Activated CD4-positive, alpha-beta memory T cell treated with anti-CD3 and anti-CD28 coated beads, Interleukin-2, amount 10 ng/mL, durations not matched to agents 7 days and 5 days (primary cell): ENCODE results near the gene SLC66A2. TPM values are rescaled to one million over a fixed set of nuclear protein-coding genes. Genes with fewer than 3 reads are reported as not detected.

ENCODE experiments used
- CTCF ChIA-PET: fragments of 350-600 bp; sonication (Branson Sonifier 250); formaldehyde crosslinking; loops from one replicate; lab custom pipeline; 2021; ENCODE audit warnings: antibody characterized with exemption, inconsistent platforms; lab: Charles Lee
- POLR2A ChIA-PET: fragments of 350-600 bp; sonication (Branson Sonifier 250); formaldehyde crosslinking; loops from one replicate; lab custom pipeline; 2021; ENCODE audit warnings: antibody characterized with exemption; lab: Charles Lee
- DNase-seq: peaks from one replicate; pipeline ENCODE4 v3.0.0-alpha.2; 2020
- H3K27ac Mint-ChIP-seq: one replicate; pipeline ENCODE4 v1.8.0; 2021; ENCODE audit warnings: mild to moderate bottlenecking, mixed read lengths
- H3K27me3 Mint-ChIP-seq: one replicate; pipeline ENCODE4 v1.8.0; 2021; ENCODE audit warnings: mixed read lengths
- H3K36me3 Mint-ChIP-seq: one replicate; pipeline ENCODE4 v1.8.0; 2021; ENCODE audit warnings: low read depth, mixed read lengths
- H3K4me1 Mint-ChIP-seq: one replicate; pipeline ENCODE4 v1.8.0; 2021; ENCODE audit warnings: mixed read lengths
- H3K4me3 Mint-ChIP-seq: one replicate; pipeline ENCODE4 v1.8.0; 2021; ENCODE audit warnings: mild to moderate bottlenecking, mixed read lengths
- H3K9me3 Mint-ChIP-seq: one replicate; pipeline ENCODE4 v1.8.0; 2021; ENCODE audit warnings: mixed read lengths
- total RNA-seq, 2 experiments: library from RNA; stranded (reverse); gene quantifications; one replicate each; pipeline ENCODE4 v1.2.3, GENCODE V29; 2021

The SLC66A2 gene
- total RNA-seq, 2 experiments from 2014 or later, result 28.6 to 32.0 TPM

GRCh38 chr18:79937103-79937860 lies 14.2 kb downstream of the SLC66A2 start:
- POLR2A ChIA-PET, result no interaction called here
- peaks cover 81% of the 10 kb centered on the region for H3K36me3 Mint-ChIP-seq
- H3K4me3 Mint-ChIP-seq, result no peak overlapping the region
- DNase-seq, result no peak
- peaks cover 36% of the 10 kb centered on the region for H3K9me3 Mint-ChIP-seq
- no peaks in the 10 kb centered on the region for H3K4me1 Mint-ChIP-seq
- H3K27me3 Mint-ChIP-seq, result no peaks in the 10 kb centered on the region
- no peak overlapping the region for H3K27ac Mint-ChIP-seq
- CTCF ChIA-PET, result no interaction called here

DNA sequence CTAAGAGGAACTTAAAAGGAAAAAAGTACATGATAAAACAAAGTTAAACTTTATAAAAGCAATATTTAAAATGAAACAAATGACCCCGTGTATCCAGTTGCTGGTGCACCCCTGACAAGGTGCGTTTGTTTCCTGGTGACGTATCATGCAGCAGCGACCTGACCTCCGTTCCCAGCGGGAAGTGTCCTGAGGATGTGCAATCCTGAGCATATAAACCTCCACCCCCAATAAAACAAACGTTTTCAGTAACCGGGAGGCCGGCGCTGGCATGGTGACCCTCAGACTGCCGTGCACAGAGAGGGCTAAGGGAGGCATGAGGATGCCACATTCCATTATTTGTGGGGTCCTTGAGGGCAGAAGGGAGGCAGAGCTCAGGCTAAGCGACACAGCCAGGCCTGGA lies 14.8 kb downstream of the SLC66A2 start:
- Mint-ChIP-seq H3K27ac (no peak overlapping the region), H3K4me1 (no peaks in the 10 kb centered on the region), H3K27me3 (no peaks in the 10 kb centered on the region), H3K9me3 (peaks cover 39% of the 10 kb centered on the region), H3K36me3 (peaks cover 80% of the 10 kb centered on the region), H3K4me3 (no peak overlapping the region)
- ChIA-PET CTCF (no interaction called here), POLR2A (no interaction called here)
- DNase-seq, result no peak

DNA sequence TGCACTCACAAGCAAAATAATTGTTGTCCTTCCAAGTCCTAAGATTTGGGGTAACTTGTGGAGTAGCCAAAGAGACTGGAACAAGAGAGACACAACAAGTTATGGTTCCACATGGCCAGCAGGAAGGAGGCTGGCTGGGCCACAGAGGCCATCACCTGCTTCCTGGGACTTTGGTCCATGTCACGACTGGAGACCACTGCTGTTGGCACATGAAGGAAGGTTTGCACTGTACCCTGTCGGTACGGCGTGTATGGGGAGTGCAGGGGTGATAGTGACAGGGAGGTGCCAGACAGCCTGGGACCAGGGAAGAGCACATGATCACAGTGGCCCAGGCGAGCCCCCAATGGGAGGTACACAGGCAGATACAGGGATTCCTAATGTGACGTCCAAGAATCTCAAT lies 15.5 kb downstream of the SLC66A2 start:
- H3K27me3 Mint-ChIP-seq, result no peaks in the 10 kb centered on the region
- H3K36me3 Mint-ChIP-seq, result peaks cover 87% of the 10 kb centered on the region
- H3K4me1 Mint-ChIP-seq, result no peaks in the 10 kb centered on the region
- DNase-seq, result no peak
- H3K4me3 Mint-ChIP-seq, result no peak overlapping the region
- ChIA-PET CTCF (no interaction called here), POLR2A (no interaction called here)
- H3K9me3 Mint-ChIP-seq, result peaks cover 44% of the 10 kb centered on the region
- H3K27ac Mint-ChIP-seq, result no peak overlapping the region

DNA sequence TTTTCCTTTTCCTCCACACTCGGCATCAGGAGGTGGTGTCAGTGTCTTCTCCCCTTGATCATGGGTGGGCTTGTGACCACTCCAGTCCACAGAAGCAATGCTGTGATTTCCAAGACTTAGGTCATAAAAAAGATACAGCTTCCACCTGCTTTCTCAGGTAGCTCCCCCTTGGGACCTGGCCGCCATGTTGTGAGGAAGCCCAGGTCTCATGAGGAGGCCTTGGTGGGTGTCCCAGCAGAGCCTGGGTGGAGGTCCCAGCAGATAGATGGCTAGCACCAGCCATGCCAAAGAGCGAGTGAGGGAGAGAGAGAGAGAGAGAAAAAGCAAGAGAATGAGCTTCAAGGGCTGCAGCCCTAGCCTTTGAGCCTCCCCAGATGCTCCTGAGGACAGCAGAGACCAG lies 16.0 kb downstream of the SLC66A2 start:
- Mint-ChIP-seq H3K27ac (no peak overlapping the region), H3K4me1 (no peaks in the 10 kb centered on the region), H3K27me3 (no peaks in the 10 kb centered on the region), H3K4me3 (no peak overlapping the region), H3K9me3 (peaks cover 44% of the 10 kb centered on the region), H3K36me3 (peaks cover 85% of the 10 kb centered on the region)
- no peak for DNase-seq
- POLR2A ChIA-PET, result no interaction called here
- CTCF ChIA-PET, result no interaction called here

DNA sequence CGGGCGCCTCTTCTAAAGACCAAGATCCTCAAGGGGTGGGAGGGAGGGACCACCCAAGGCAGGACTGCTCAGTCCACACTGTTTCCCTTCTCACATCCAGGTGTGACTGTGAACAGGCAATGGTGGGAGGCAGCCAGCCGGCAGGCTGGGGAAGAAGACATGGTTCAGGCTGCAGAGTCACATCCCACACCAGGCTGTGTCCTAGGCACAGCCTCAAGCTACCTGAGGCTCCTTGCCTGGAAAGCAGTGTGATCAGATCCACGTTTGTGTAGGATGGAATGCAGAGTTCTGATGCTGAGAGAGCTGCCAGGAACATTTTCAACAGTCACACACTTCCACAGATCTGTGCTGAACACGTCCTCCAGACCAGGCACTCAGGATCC lies 16.4 kb downstream of the SLC66A2 start:
- Mint-ChIP-seq H3K4me1 (no peaks in the 10 kb centered on the region), H3K4me3 (no peak overlapping the region), H3K27ac (no peak overlapping the region), H3K36me3 (peaks cover 85% of the 10 kb centered on the region), H3K27me3 (no peaks in the 10 kb centered on the region), H3K9me3 (peaks cover 48% of the 10 kb centered on the region)
- no peak for DNase-seq
- ChIA-PET CTCF (no interaction called here), POLR2A (no interaction called here)

GRCh38 chr18:79934311-79935097 lies 16.9 kb downstream of the SLC66A2 start:
- Mint-ChIP-seq H3K36me3 (peaks cover 85% of the 10 kb centered on the region), H3K27me3 (no peaks in the 10 kb centered on the region), H3K4me3 (no peak overlapping the region), H3K4me1 (no peaks in the 10 kb centered on the region), H3K9me3 (peaks cover 54% of the 10 kb centered on the region), H3K27ac (no peak overlapping the region)
- no peak for DNase-seq
- ChIA-PET POLR2A (no interaction called here), CTCF (no interaction called here)

DNA sequence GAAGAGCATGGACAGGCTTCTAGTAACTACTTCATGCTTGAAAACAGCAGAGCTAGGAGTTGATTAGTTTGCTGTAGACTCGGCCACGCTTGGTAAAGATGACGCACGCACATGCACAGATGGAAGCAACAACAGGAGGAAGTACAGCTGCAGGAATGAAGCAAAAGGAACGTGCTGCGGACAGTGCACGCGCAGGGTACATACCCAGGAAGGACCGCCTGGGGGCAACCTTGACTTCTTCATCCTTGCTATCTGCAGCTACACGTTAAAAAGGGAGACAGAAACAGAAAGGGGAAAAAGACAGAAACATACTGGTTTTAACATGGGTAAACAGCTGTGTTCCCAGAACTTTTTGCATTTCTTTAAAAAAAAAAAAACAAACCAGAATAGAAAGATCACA lies 17.7 kb downstream of the SLC66A2 start:
- no peaks in the 10 kb centered on the region for H3K4me1 Mint-ChIP-seq
- DNase-seq, result no peak
- H3K36me3 Mint-ChIP-seq, result peaks cover 86% of the 10 kb centered on the region
- CTCF ChIA-PET, result no interaction called here
- POLR2A ChIA-PET, result no interaction called here
- peaks cover 62% of the 10 kb centered on the region for H3K9me3 Mint-ChIP-seq
- no peaks in the 10 kb centered on the region for H3K27me3 Mint-ChIP-seq
- H3K27ac Mint-ChIP-seq, result no peak overlapping the region
- no peak overlapping the region for H3K4me3 Mint-ChIP-seq

- POLR2A ChIA-PET, result no interaction called here
- H3K27me3 Mint-ChIP-seq, result no peaks in the 10 kb centered on the region
- CTCF ChIA-PET, result no interaction called here
- H3K4me3 Mint-ChIP-seq, result no peak overlapping the region
- peaks cover 90% of the 10 kb centered on the region for H3K36me3 Mint-ChIP-seq
- H3K9me3 Mint-ChIP-seq, result peaks cover 67% of the 10 kb centered on the region
- no peak overlapping the region for H3K27ac Mint-ChIP-seq
- no peak for DNase-seq
- H3K4me1 Mint-ChIP-seq, result no peaks in the 10 kb centered on the region
Observed at GRCh38 chr18:79932907-79933306, 18.5 kb downstream of the SLC66A2 start.

- peaks cover 80% of the 10 kb centered on the region for H3K36me3 Mint-ChIP-seq
- peaks cover 64% of the 10 kb centered on the region for H3K9me3 Mint-ChIP-seq
- DNase-seq, result no peak
- ChIA-PET POLR2A (no interaction called here), CTCF (no interaction called here)
- no peaks in the 10 kb centered on the region for H3K4me1 Mint-ChIP-seq
- H3K27ac Mint-ChIP-seq, result no peak overlapping the region
- no peaks in the 10 kb centered on the region for H3K27me3 Mint-ChIP-seq
- no peak overlapping the region for H3K4me3 Mint-ChIP-seq
Observed at GRCh38 chr18:79931475-79931874, 20.0 kb downstream of the SLC66A2 start.

DNA sequence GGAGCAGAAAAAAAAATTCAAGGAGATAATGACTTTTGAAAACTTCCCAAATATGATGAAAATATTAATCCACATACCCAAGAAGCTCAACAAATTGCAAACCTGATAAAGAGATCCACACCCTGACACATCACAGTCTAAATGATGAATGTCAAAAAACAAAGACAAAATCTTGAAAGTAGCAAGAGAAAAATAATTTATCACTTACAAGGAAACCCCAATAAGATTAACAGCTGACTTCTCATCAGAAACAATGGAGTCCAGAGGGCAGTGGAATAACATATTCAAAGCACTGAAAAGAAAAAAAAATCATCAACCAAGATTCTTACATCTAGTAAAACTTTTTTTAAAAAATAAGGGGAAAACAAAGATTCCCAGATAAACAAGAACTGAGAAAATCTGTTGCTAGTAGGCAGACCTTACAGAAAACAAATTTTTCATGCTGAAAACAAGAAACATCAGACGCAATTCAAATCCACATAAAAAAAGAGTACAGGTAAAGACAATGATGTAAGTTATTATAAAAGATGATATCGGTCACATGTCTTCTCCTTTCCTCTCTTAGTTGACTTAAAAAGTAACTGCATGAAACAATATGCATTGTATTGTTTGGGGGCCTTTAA lies 21.3 kb downstream of the SLC66A2 start:
- DNase-seq, result no peak
- CTCF ChIA-PET, result no interaction called here
- Mint-ChIP-seq H3K27ac (no peak overlapping the region), H3K4me3 (no peak overlapping the region), H3K36me3 (peaks cover 70% of the 10 kb centered on the region), H3K4me1 (no peaks in the 10 kb centered on the region), H3K9me3 (peaks cover 54% of the 10 kb centered on the region), H3K27me3 (no peaks in the 10 kb centered on the region)
- POLR2A ChIA-PET, result no interaction called here

DNA sequence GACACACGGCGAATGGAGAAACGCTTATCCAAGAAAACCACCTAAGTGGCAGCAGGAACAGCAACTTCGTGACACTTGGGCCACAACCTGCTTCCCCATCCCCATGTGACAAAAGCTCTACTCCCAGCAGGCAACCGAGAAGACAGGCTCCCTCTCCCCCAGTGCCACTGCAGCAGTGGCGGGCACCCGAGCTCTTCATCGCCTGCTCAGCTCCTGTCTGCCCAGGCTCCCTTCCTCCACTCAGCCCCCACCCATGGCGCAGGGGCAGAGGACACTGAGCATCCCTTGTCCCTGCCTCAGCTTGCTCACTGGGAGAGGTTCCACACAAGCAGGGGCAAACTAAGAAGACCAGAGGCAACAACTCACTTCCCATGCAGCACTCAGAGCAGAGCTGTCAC lies 22.9 kb downstream of the SLC66A2 start:
- Mint-ChIP-seq H3K4me3 (no peak overlapping the region), H3K4me1 (no peaks in the 10 kb centered on the region), H3K27me3 (no peaks in the 10 kb centered on the region), H3K9me3 (peaks cover 41% of the 10 kb centered on the region), H3K27ac (no peak overlapping the region), H3K36me3 (peaks cover 61% of the 10 kb centered on the region)
- POLR2A ChIA-PET, result no interaction called here
- CTCF ChIA-PET, result no interaction called here
- DNase-seq, result no peak

- POLR2A ChIA-PET, result no interaction called here
- H3K27me3 Mint-ChIP-seq, result no peaks in the 10 kb centered on the region
- peaks cover 58% of the 10 kb centered on the region for H3K36me3 Mint-ChIP-seq
- H3K27ac Mint-ChIP-seq, result no peak overlapping the region
- CTCF ChIA-PET, result no interaction called here
- H3K4me3 Mint-ChIP-seq, result no peak overlapping the region
- H3K4me1 Mint-ChIP-seq, result no peaks in the 10 kb centered on the region
- peaks cover 36% of the 10 kb centered on the region for H3K9me3 Mint-ChIP-seq
- no peak for DNase-seq
Observed at GRCh38 chr18:79927607-79928562, 23.6 kb downstream of the SLC66A2 start.
